Hepatocyte (in vitro differentiated cells): ENCODE results near the gene UGT1A10. TPM values are rescaled to one million over a fixed set of nuclear protein-coding genes. Genes with fewer than 3 reads are reported as not detected.
"Not testable (repeated sequence)": the region's sequence is repeated elsewhere in the genome, so short reads cannot be mapped to it uniquely, and the experiment has no call there.

Source experiments
- DNase-seq: peaks from one replicate; pipeline ENCODE4 v3.0.0-alpha.2; 2016; ENCODE audit warnings: low spot score
- H2AFZ ChIP-seq: fragments of 200-600 bp; sonication (generic); 2 replicates; pipeline ENCODE4 v1.6.0; 2016; ENCODE audit warnings: antibody characterized with exemption, mild to moderate bottlenecking
- H3K27ac ChIP-seq: fragments of 200-600 bp; sonication (generic); 2 replicates; pipeline ENCODE4 v1.5.1; 2016; ENCODE audit warnings: mild to moderate bottlenecking
- H3K27me3 ChIP-seq: fragments of 200-600 bp; sonication (generic); 2 replicates; pipeline ENCODE4 v1.6.1; 2016
- H3K36me3 ChIP-seq: fragments of 200-600 bp; sonication (generic); replicated peaks from 2 replicates; pipeline ENCODE4 v1.5.1; 2016; ENCODE audit warnings: low read depth; ENCODE audit not compliant: insufficient read depth
- H3K4me1 ChIP-seq: fragments of 200-600 bp; sonication (generic); 2 replicates; pipeline ENCODE4 v1.5.1; 2016; ENCODE audit warnings: mild to moderate bottlenecking, moderate library complexity; ENCODE audit not compliant: insufficient read depth
- H3K4me2 ChIP-seq: fragments of 200-600 bp; sonication (generic); 2 replicates; pipeline ENCODE4 v1.6.0; 2016
- H3K4me3 ChIP-seq: fragments of 200-600 bp; sonication (generic); 2 replicates; pipeline ENCODE4 v1.5.1; 2016; ENCODE audit warnings: mild to moderate bottlenecking
- H3K79me2 ChIP-seq: fragments of 200-600 bp; sonication (generic); 2 replicates; pipeline ENCODE4 v1.6.0; 2017; ENCODE audit warnings: mild to moderate bottlenecking
- H3K9me2 ChIP-seq: fragments of 200-600 bp; sonication (generic); replicated peaks from 2 replicates; pipeline ENCODE4 v1.6.0; 2017; ENCODE audit warnings: mild to moderate bottlenecking; ENCODE audit not compliant: insufficient read depth
- H3K9me3 ChIP-seq: fragments of 200-600 bp; sonication (generic); 2 replicates; pipeline ENCODE4 v1.5.1; 2016; ENCODE audit warnings: low read depth, mild to moderate bottlenecking
- H4K20me1 ChIP-seq: fragments of 200-600 bp; sonication (generic); 2 replicates; pipeline ENCODE4 v1.6.0; 2016; ENCODE audit warnings: mild to moderate bottlenecking; ENCODE audit not compliant: insufficient read depth, poor library complexity, severe bottlenecking
- EZH2 ChIP-seq: fragments of 200-600 bp; sonication (generic); IDR thresholded peaks from 2 replicates; pipeline ENCODE4 v1.6.1; 2016; ENCODE audit warnings: antibody characterized with exemption, mild to moderate bottlenecking, borderline replicate concordance
- EZH2phosphoT487 ChIP-seq: fragments of 200-600 bp; sonication (generic); IDR thresholded peaks from one replicate; pipeline ENCODE4 v1.6.1; 2018; ENCODE audit warnings: antibody characterized with exemption, mild to moderate bottlenecking, low read depth, moderate library complexity; ENCODE audit not compliant: unreplicated experiment, severe bottlenecking
- WGBS: methylation state at CpG from one replicate; pipeline ENCODE4 v1.1.6; 2016; ENCODE audit warnings: low lambda C conversion rate; ENCODE audit errors: missing lambda C conversion rate; 5-methylcytosine and 5-hydroxymethylcytosine counted together
- polyA plus RNA-seq: library from polyadenylated mRNA; unstranded; fragments of >200 nt; fragmentation: Nextera tagmentation; extraction: Ambion mirVana; gene quantifications from 2 replicates; pipeline ENCODE4 v1.2.1, GENCODE V29; 2016
- total RNA-seq: library from RNA; depleted of rRNA; stranded (reverse); fragments of >200 nt; gene quantifications from 2 replicates; pipeline ENCODE4 v1.2.3, GENCODE V29; 2014
- TF ChIP-seq, protein P1 (sequence below): fragments of 200-600 bp; sonication (generic); IDR thresholded peaks from 2 replicates; pipeline ENCODE4 v1.5.1; 2016; ENCODE audit warnings: antibody characterized with exemption, mild to moderate bottlenecking; ENCODE audit not compliant: poor library complexity

The UGT1A10 gene
- total and polyA plus RNA-seq, 2 experiments from 2014 or later: not detected

GRCh38 chr2:233603520-233603919, 32.7 kb upstream of the UGT1A10 start:
- H3K79me2 ChIP-seq: no peaks in the 10 kb centered on the region
- no peaks in the 10 kb centered on the region for H3K27me3 ChIP-seq
- H3K4me1 ChIP-seq: no peaks in the 10 kb centered on the region
- H3K4me3 ChIP-seq: no peak overlapping the region
- DNase-seq: no peak
- H3K4me2 ChIP-seq: no peak overlapping the region
- 83% methylated on average over 4 of the region's 4 CpGs for WGBS
- no peaks in the 10 kb centered on the region for H3K9me3 ChIP-seq
- H2AFZ ChIP-seq: no peak overlapping the region
- H4K20me1 ChIP-seq: no peaks in the 10 kb centered on the region
- H3K36me3 ChIP-seq: no peaks in the 10 kb centered on the region
- H3K27ac ChIP-seq: no peak overlapping the region
- TF ChIP-seq, protein P1, sequence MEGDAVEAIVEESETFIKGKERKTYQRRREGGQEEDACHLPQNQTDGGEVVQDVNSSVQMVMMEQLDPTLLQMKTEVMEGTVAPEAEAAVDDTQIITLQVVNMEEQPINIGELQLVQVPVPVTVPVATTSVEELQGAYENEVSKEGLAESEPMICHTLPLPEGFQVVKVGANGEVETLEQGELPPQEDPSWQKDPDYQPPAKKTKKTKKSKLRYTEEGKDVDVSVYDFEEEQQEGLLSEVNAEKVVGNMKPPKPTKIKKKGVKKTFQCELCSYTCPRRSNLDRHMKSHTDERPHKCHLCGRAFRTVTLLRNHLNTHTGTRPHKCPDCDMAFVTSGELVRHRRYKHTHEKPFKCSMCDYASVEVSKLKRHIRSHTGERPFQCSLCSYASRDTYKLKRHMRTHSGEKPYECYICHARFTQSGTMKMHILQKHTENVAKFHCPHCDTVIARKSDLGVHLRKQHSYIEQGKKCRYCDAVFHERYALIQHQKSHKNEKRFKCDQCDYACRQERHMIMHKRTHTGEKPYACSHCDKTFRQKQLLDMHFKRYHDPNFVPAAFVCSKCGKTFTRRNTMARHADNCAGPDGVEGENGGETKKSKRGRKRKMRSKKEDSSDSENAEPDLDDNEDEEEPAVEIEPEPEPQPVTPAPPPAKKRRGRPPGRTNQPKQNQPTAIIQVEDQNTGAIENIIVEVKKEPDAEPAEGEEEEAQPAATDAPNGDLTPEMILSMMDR: no peak
- TF ChIP-seq EZH2phosphoT487 (no peak), EZH2 (no peak)
- H3K9me2 ChIP-seq: no peaks in the 10 kb centered on the region

DNA sequence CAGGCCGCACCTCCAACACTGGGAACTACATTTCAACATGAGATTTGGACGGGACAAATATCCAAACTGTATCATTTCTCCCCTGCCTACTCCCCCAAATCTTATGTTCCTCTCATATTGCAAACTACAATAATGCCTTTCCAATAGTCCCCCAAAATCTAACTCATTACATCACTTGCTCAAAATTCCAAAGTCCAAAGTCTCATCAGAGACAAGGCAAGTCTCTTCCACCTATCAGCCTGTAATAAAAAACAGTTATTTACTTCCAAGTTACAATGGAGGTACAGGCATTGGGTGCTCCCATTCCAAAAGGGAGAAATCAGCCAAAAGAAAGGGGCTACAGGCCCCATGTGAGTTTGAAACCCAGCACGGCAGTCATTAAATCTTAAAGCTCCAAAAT, 31.4 kb upstream of the UGT1A10 start:
- Histone ChIP-seq H3K27ac (no peak overlapping the region), H3K4me1 (no peaks in the 10 kb centered on the region), H3K4me3 (no peak overlapping the region), H3K79me2 (no peaks in the 10 kb centered on the region), H3K4me2 (no peak overlapping the region), H2AFZ (no peak overlapping the region), H3K36me3 (no peaks in the 10 kb centered on the region), H3K9me3 (no peaks in the 10 kb centered on the region), H3K9me2 (no peaks in the 10 kb centered on the region), H4K20me1 (no peaks in the 10 kb centered on the region), H3K27me3 (no peaks in the 10 kb centered on the region)
- WGBS: 95% methylated on average over 3 of the region's 3 CpGs
- DNase-seq: no peak
- TF ChIP-seq EZH2phosphoT487: no peak
- TF ChIP-seq EZH2: no peak
- TF ChIP-seq, protein P1: no peak

GRCh38 chr2:233605680-233606079, 30.6 kb upstream of the UGT1A10 start:
- no peaks in the 10 kb centered on the region for H3K9me2 ChIP-seq
- H4K20me1 ChIP-seq: no peaks in the 10 kb centered on the region
- H3K27me3 ChIP-seq: no peaks in the 10 kb centered on the region
- no peak overlapping the region for H3K4me2 ChIP-seq
- no peaks in the 10 kb centered on the region for H3K4me1 ChIP-seq
- no peaks in the 10 kb centered on the region for H3K9me3 ChIP-seq
- H3K4me3 ChIP-seq: no peak overlapping the region
- H2AFZ ChIP-seq: no peak overlapping the region
- 96% methylated on average over 1 of the region's 1 CpG for WGBS
- no peaks in the 10 kb centered on the region for H3K36me3 ChIP-seq
- H3K79me2 ChIP-seq: no peaks in the 10 kb centered on the region
- H3K27ac ChIP-seq: no peak overlapping the region
- no peak for DNase-seq
- TF ChIP-seq EZH2phosphoT487: no peak
- TF ChIP-seq, protein P1: no peak
- no peak for TF ChIP-seq EZH2

DNA sequence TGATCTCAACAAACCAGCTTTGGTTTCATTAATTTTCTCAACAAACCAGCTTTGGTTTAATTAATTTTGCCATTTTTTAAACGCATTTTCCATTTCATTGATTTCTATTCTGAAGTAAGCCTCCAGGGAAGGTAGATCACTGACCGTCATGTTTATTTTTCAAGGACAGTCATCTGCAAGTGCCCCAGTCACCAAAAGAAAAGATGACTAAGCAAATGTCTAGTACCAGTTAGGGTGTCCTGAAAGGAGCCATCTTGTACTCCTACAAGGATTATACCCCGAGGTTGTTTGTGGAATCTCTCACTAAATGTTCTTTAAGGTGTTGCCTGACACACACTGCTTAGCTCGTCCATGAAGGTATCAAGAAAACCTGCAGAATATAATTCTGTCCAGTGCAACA, 25.0 kb upstream of the UGT1A10 start:
- no peaks in the 10 kb centered on the region for H4K20me1 ChIP-seq
- TF ChIP-seq, protein P1: no peak
- TF ChIP-seq EZH2phosphoT487: no peak
- no peak for TF ChIP-seq EZH2
- H3K9me3 ChIP-seq: no peaks in the 10 kb centered on the region
- WGBS: 73% methylated on average over 4 of the region's 4 CpGs
- DNase-seq: no peak
- H3K27ac ChIP-seq: no peak overlapping the region
- H3K4me1 ChIP-seq: no peaks in the 10 kb centered on the region
- no peak overlapping the region for H3K4me3 ChIP-seq
- no peaks in the 10 kb centered on the region for H3K79me2 ChIP-seq
- H3K9me2 ChIP-seq: no peaks in the 10 kb centered on the region
- no peaks in the 10 kb centered on the region for H3K27me3 ChIP-seq
- H3K4me2 ChIP-seq: no peak overlapping the region
- no peak overlapping the region for H2AFZ ChIP-seq
- H3K36me3 ChIP-seq: no peaks in the 10 kb centered on the region

GRCh38 chr2:233617476-233617875, 18.8 kb upstream of the UGT1A10 start, which contains the start of gene UGT1A8:
UGT1A8 (plus strand) TSS chr2:233617633; CDS start chr2:233617708, 75 bp downstream.
- not testable (repeated sequence) for H3K4me3 ChIP-seq, H4K20me1 ChIP-seq, H3K36me3 ChIP-seq, H3K9me3 ChIP-seq, H3K27ac ChIP-seq, H3K9me2 ChIP-seq, H3K79me2 ChIP-seq, DNase-seq, H3K4me1 ChIP-seq, H3K4me2 ChIP-seq, H2AFZ ChIP-seq, H3K27me3 ChIP-seq
- 89% methylated on average over 5 of the region's 5 CpGs for WGBS
